Kidney glomerular epithelial cell (primary cell): ENCODE data around the gene THSD4.
"Not testable (repeated sequence)": the region's sequence is repeated elsewhere in the genome, so short reads cannot be mapped to it uniquely, and the experiment has no call there.

Source experiments
- DNase-seq: peaks from one replicate; lab custom pipeline; 2025; lab: John Stamatoyannopoulos, UW

Gene THSD4

GRCh38 chr15:71716990-71717389 lies 601.7 kb downstream of the THSD4 start:
- DNase-seq: no peak

- DNase-seq: no peak
These were observed 603.0 kb downstream of the THSD4 start for GRCh38 chr15:71718116-71718910.

- DNase-seq: no peak
These were observed 608.1 kb downstream of the THSD4 start for GRCh38 chr15:71723344-71723743.

GRCh38 chr15:71725207-71725955 lies 610.1 kb downstream of the THSD4 start:
- not testable (repeated sequence) for DNase-seq

GRCh38 chr15:71728881-71729280 lies 613.6 kb downstream of the THSD4 start:
- no peak for DNase-seq

GRCh38 chr15:71729319-71729718 lies 614.0 kb downstream of the THSD4 start:
- no peak for DNase-seq

GRCh38 chr15:71730277-71731144 lies 615.2 kb downstream of the THSD4 start:
- DNase-seq: peak; percentile 37

GRCh38 chr15:71732636-71733035 lies 617.4 kb downstream of the THSD4 start:
- no peak for DNase-seq

GRCh38 chr15:71733122-71733521 lies 617.9 kb downstream of the THSD4 start:
- no peak for DNase-seq

- DNase-seq: no peak
These were observed 619.6 kb downstream of the THSD4 start for GRCh38 chr15:71734709-71735384.

- no peak for DNase-seq
These were observed 620.1 kb downstream of the THSD4 start for GRCh38 chr15:71735385-71735757.

GRCh38 chr15:71736286-71736947 lies 621.1 kb downstream of the THSD4 start:
- DNase-seq: no peak

GRCh38 chr15:71737761-71738160 lies 622.5 kb downstream of the THSD4 start:
- no peak for DNase-seq

- DNase-seq: no peak
These were observed 624.1 kb downstream of the THSD4 start for GRCh38 chr15:71739355-71739754.

GRCh38 chr15:71742964-71743363 lies 627.7 kb downstream of the THSD4 start:
- DNase-seq: no peak

GRCh38 chr15:71743861-71744382 lies 628.7 kb downstream of the THSD4 start:
- DNase-seq: peak; percentile 53

GRCh38 chr15:71746719-71747118 lies 631.4 kb downstream of the THSD4 start:
- no peak for DNase-seq

- peak; percentile 98 for DNase-seq
These were observed 632.1 kb downstream of the THSD4 start for GRCh38 chr15:71747128-71748083.

- peak; percentile 70 for DNase-seq
These were observed 633.0 kb downstream of the THSD4 start for GRCh38 chr15:71748293-71748718.

- DNase-seq: no peak
These were observed 634.2 kb downstream of the THSD4 start for GRCh38 chr15:71749500-71749899.
